IPS-20b (cell line): ENCODE measurements around the gene SUPT20HL1.
"Not testable (repeated sequence)": the region's sequence is repeated elsewhere in the genome, so short reads cannot be mapped to it uniquely, and the experiment has no call there.

ENCODE experiments used
- H3K27ac ChIP-seq: one replicate; pipeline ENCODE4 v1.5.1; 2013; ENCODE audit warnings: low read length
- H3K27me3 ChIP-seq: 2 replicates; pipeline ENCODE4 v1.6.1; 2013; ENCODE audit warnings: mild to moderate bottlenecking, low read length, inconsistent platforms; ENCODE audit not compliant: insufficient read depth
- H3K36me3 ChIP-seq: 2 replicates; pipeline ENCODE4 v1.6.1; 2013; ENCODE audit warnings: low read depth, mild to moderate bottlenecking, inconsistent platforms, low read length, moderate library complexity; ENCODE audit not compliant: insufficient read depth
- H3K4me1 ChIP-seq: 2 replicates; pipeline ENCODE4 v1.6.1; 2013; ENCODE audit warnings: mild to moderate bottlenecking, control low read depth, inconsistent platforms, low read length, moderate library complexity; ENCODE audit not compliant: insufficient read depth
- H3K4me3 ChIP-seq: 2 replicates; pipeline ENCODE4 v1.5.1; 2013; ENCODE audit warnings: mild to moderate bottlenecking, low read length, inconsistent platforms
- H3K9ac ChIP-seq: 2 replicates; pipeline ENCODE4 v1.6.1; 2013; ENCODE audit warnings: low read depth, mild to moderate bottlenecking, inconsistent platforms, low read length, moderate library complexity
- H3K9me3 ChIP-seq: 2 replicates; pipeline ENCODE4 v1.6.1; 2013; ENCODE audit warnings: mild to moderate bottlenecking, low read depth, low read length, inconsistent platforms; ENCODE audit not compliant: insufficient read depth

Gene SUPT20HL1

GRCh38 chrX:24335871-24336270 is 24.6 kb upstream of the SUPT20HL1 start:
- H3K27me3 ChIP-seq = no peaks in the 10 kb centered on the region
- H3K27ac ChIP-seq = no peak overlapping the region
- H3K4me1 ChIP-seq = no peaks in the 10 kb centered on the region
- no peak overlapping the region for H3K4me3 ChIP-seq
- no peak overlapping the region for H3K9ac ChIP-seq
- H3K36me3 ChIP-seq = no peaks in the 10 kb centered on the region
- H3K9me3 ChIP-seq = no peaks in the 10 kb centered on the region

GRCh38 chrX:24339911-24340310 is 20.5 kb upstream of the SUPT20HL1 start:
- H3K27ac ChIP-seq = no peak overlapping the region
- H3K9me3 ChIP-seq = no peaks in the 10 kb centered on the region
- no peak overlapping the region for H3K4me3 ChIP-seq
- H3K9ac ChIP-seq = no peak overlapping the region
- no peaks in the 10 kb centered on the region for H3K36me3 ChIP-seq
- no peaks in the 10 kb centered on the region for H3K27me3 ChIP-seq
- H3K4me1 ChIP-seq = no peaks in the 10 kb centered on the region

GRCh38 chrX:24340501-24340900 is 19.9 kb upstream of the SUPT20HL1 start:
- no peak overlapping the region for H3K9ac ChIP-seq
- H3K4me1 ChIP-seq = no peaks in the 10 kb centered on the region
- H3K4me3 ChIP-seq = no peak overlapping the region
- H3K27me3 ChIP-seq = no peaks in the 10 kb centered on the region
- no peaks in the 10 kb centered on the region for H3K36me3 ChIP-seq
- H3K9me3 ChIP-seq = no peaks in the 10 kb centered on the region
- H3K27ac ChIP-seq = no peak overlapping the region

GRCh38 chrX:24341795-24342194 is 18.6 kb upstream of the SUPT20HL1 start:
- Histone ChIP-seq H3K36me3 (no peaks in the 10 kb centered on the region), H3K27ac (no peak overlapping the region), H3K9me3 (no peaks in the 10 kb centered on the region), H3K9ac (no peak overlapping the region), H3K27me3 (no peaks in the 10 kb centered on the region), H3K4me3 (no peak overlapping the region), H3K4me1 (no peaks in the 10 kb centered on the region)

- H3K27me3 ChIP-seq = no peaks in the 10 kb centered on the region
- H3K27ac ChIP-seq = no peak overlapping the region
- no peaks in the 10 kb centered on the region for H3K4me1 ChIP-seq
- H3K4me3 ChIP-seq = no peak overlapping the region
- H3K9ac ChIP-seq = no peak overlapping the region
- no peaks in the 10 kb centered on the region for H3K36me3 ChIP-seq
- no peaks in the 10 kb centered on the region for H3K9me3 ChIP-seq
Measured at GRCh38 chrX:24343719-24344118, 16.7 kb upstream of the SUPT20HL1 start.

GRCh38 chrX:24347881-24348280 is 12.6 kb upstream of the SUPT20HL1 start:
- no peaks in the 10 kb centered on the region for H3K4me1 ChIP-seq
- no peak overlapping the region for H3K9ac ChIP-seq
- H3K36me3 ChIP-seq = no peaks in the 10 kb centered on the region
- no peak overlapping the region for H3K27ac ChIP-seq
- H3K4me3 ChIP-seq = no peak overlapping the region
- H3K9me3 ChIP-seq = no peaks in the 10 kb centered on the region
- H3K27me3 ChIP-seq = no peaks in the 10 kb centered on the region

GRCh38 chrX:24350217-24350616 is 10.2 kb upstream of the SUPT20HL1 start:
- Histone ChIP-seq H3K36me3 (no peaks in the 10 kb centered on the region), H3K4me1 (no peaks in the 10 kb centered on the region), H3K27me3 (no peaks in the 10 kb centered on the region), H3K27ac (no peak overlapping the region), H3K9ac (no peak overlapping the region), H3K9me3 (no peaks in the 10 kb centered on the region), H3K4me3 (no peak overlapping the region)

GRCh38 chrX:24355095-24355494 is 5.3 kb upstream of the SUPT20HL1 start:
- H3K9ac ChIP-seq = no peak overlapping the region
- H3K4me3 ChIP-seq = no peak overlapping the region
- no peaks in the 10 kb centered on the region for H3K36me3 ChIP-seq
- no peaks in the 10 kb centered on the region for H3K27me3 ChIP-seq
- no peaks in the 10 kb centered on the region for H3K4me1 ChIP-seq
- no peaks in the 10 kb centered on the region for H3K9me3 ChIP-seq
- no peak overlapping the region for H3K27ac ChIP-seq

GRCh38 chrX:24357106-24357505 is 3.3 kb upstream of the SUPT20HL1 start:
- Histone ChIP-seq H3K9ac (no peak overlapping the region), H3K36me3 (no peaks in the 10 kb centered on the region), H3K27ac (no peak overlapping the region), H3K4me1 (no peaks in the 10 kb centered on the region), H3K4me3 (no peak overlapping the region), H3K27me3 (no peaks in the 10 kb centered on the region), H3K9me3 (no peaks in the 10 kb centered on the region)

- H3K27ac ChIP-seq, H3K27me3 ChIP-seq, H3K9me3 ChIP-seq, H3K4me1 ChIP-seq, H3K9ac ChIP-seq, H3K36me3 ChIP-seq, H3K4me3 ChIP-seq: not testable (repeated sequence)
Measured at GRCh38 chrX:24362089-24362745, 1.8 kb downstream of the SUPT20HL1 start.

- not testable (repeated sequence) for H3K9me3 ChIP-seq, H3K36me3 ChIP-seq, H3K27ac ChIP-seq, H3K27me3 ChIP-seq, H3K4me1 ChIP-seq, H3K4me3 ChIP-seq, H3K9ac ChIP-seq
Measured at GRCh38 chrX:24363432-24364181, 3.2 kb downstream of the SUPT20HL1 start.

- H3K9ac ChIP-seq = no peak overlapping the region
Measured at GRCh38 chrX:24364326-24364725, 3.9 kb downstream of the SUPT20HL1 start.

More at GRCh38 chrX:24364326-24364725, 3.9 kb downstream of the SUPT20HL1 start:
- no peaks in the 10 kb centered on the region; the same call in 1 of the 2 replicates for H3K4me1 ChIP-seq
- no peaks in the 10 kb centered on the region for H3K27me3 ChIP-seq
- no peaks in the 10 kb centered on the region for H3K36me3 ChIP-seq
- H3K4me3 ChIP-seq = no peak overlapping the region
- no peak overlapping the region for H3K27ac ChIP-seq
- H3K9me3 ChIP-seq = no peaks in the 10 kb centered on the region
